KMS-11 (cell line): Measurements from ENCODE around the gene NDST4.

ENCODE experiments used
- H2AFZ ChIP-seq: fragments of 200-600 bp; sonication (generic); 2 replicates; pipeline ENCODE4 v1.6.1; 2016; ENCODE audit warnings: antibody characterized with exemption, mixed run types, low read depth
- H3K27ac ChIP-seq: fragments of 200-600 bp; sonication (generic); 2 replicates; pipeline ENCODE4 v1.6.1; 2016; ENCODE audit warnings: mild to moderate bottlenecking, mixed run types
- H3K27me3 ChIP-seq: fragments of 200-600 bp; sonication (generic); 2 replicates; pipeline ENCODE4 v1.6.1; 2017; ENCODE audit warnings: mild to moderate bottlenecking, low read depth, mixed run types, moderate library complexity; ENCODE audit not compliant: insufficient read depth
- H3K36me3 ChIP-seq: fragments of 200-600 bp; sonication (generic); 2 replicates; pipeline ENCODE4 v1.6.1; 2017; ENCODE audit warnings: mild to moderate bottlenecking, mixed run types; ENCODE audit not compliant: insufficient read depth
- H3K4me1 ChIP-seq: fragments of 200-600 bp; sonication (generic); 2 replicates; pipeline ENCODE4 v1.6.1; 2016; ENCODE audit warnings: mild to moderate bottlenecking, low read depth, mixed run types; ENCODE audit not compliant: poor library complexity, severe bottlenecking
- H3K4me2 ChIP-seq: fragments of 200-600 bp; sonication (generic); 2 replicates; pipeline ENCODE4 v1.7.0; 2016; ENCODE audit warnings: mild to moderate bottlenecking, mixed run types
- H3K4me3 ChIP-seq: fragments of 200-600 bp; sonication (generic); IDR thresholded peaks from 2 replicates; pipeline ENCODE4 v1.6.1; 2017; ENCODE audit warnings: low read depth, low read length, mixed read lengths; ENCODE audit not compliant: insufficient read depth
- H3K79me2 ChIP-seq: fragments of 200-600 bp; sonication (generic); 2 replicates; pipeline ENCODE4 v1.6.1; 2016; ENCODE audit warnings: low read depth, mixed run types; ENCODE audit not compliant: insufficient read depth
- H3K9ac ChIP-seq: fragments of 200-600 bp; sonication (generic); 2 replicates; pipeline ENCODE4 v1.6.1; 2016; ENCODE audit warnings: mild to moderate bottlenecking, mixed run types
- H4K20me1 ChIP-seq: fragments of 200-600 bp; sonication (generic); 2 replicates; pipeline ENCODE4 v1.6.1; 2016; ENCODE audit warnings: mild to moderate bottlenecking, mixed run types; ENCODE audit not compliant: insufficient read depth
- CTCF ChIP-seq: fragments of 200-600 bp; sonication (generic); conservative IDR thresholded peaks from 2 replicates; pipeline ENCODE4 v1.6.1; 2017; ENCODE audit warnings: low read depth, mild to moderate bottlenecking, antibody characterized with exemption, low read length, moderate library complexity, mixed read lengths

Gene NDST4

GRCh38 chr4:114964026-114964425, 149.4 kb downstream of the NDST4 start:
- Histone ChIP-seq H4K20me1 (no peaks in the 10 kb centered on the region), H3K79me2 (no peaks in the 10 kb centered on the region), H3K27ac (no peak overlapping the region), H3K4me3 (no peak overlapping the region), H3K4me1 (no peaks in the 10 kb centered on the region), H3K27me3 (no peaks in the 10 kb centered on the region), H2AFZ (no peak overlapping the region), H3K4me2 (no peak overlapping the region), H3K36me3 (no peaks in the 10 kb centered on the region), H3K9ac (no peak overlapping the region)
- TF ChIP-seq CTCF = no peak

GRCh38 chr4:114945616-114946015, 167.8 kb downstream of the NDST4 start:
- H3K27me3 ChIP-seq = no peaks in the 10 kb centered on the region
- no peak overlapping the region for H3K9ac ChIP-seq
- no peak overlapping the region for H3K4me2 ChIP-seq
- no peaks in the 10 kb centered on the region for H3K79me2 ChIP-seq
- H3K4me1 ChIP-seq = no peaks in the 10 kb centered on the region
- no peaks in the 10 kb centered on the region for H4K20me1 ChIP-seq
- TF ChIP-seq CTCF = no peak
- no peak overlapping the region for H2AFZ ChIP-seq
- no peak overlapping the region for H3K27ac ChIP-seq
- no peak overlapping the region for H3K4me3 ChIP-seq
- H3K36me3 ChIP-seq = no peaks in the 10 kb centered on the region

- Histone ChIP-seq H3K27me3 (no peaks in the 10 kb centered on the region), H4K20me1 (no peaks in the 10 kb centered on the region), H3K79me2 (no peaks in the 10 kb centered on the region), H3K4me1 (no peaks in the 10 kb centered on the region), H3K4me2 (no peak overlapping the region), H3K27ac (no peak overlapping the region), H3K4me3 (no peak overlapping the region), H3K9ac (no peak overlapping the region), H3K36me3 (no peaks in the 10 kb centered on the region), H2AFZ (no peak overlapping the region)
- TF ChIP-seq CTCF = no peak
Observed at GRCh38 chr4:114941503-114941902, 171.9 kb downstream of the NDST4 start.

GRCh38 chr4:114927881-114928280, 185.5 kb downstream of the NDST4 start:
- H3K4me1 ChIP-seq = no peaks in the 10 kb centered on the region
- no peak overlapping the region for H2AFZ ChIP-seq
- H3K4me3 ChIP-seq = no peak overlapping the region
- H3K27me3 ChIP-seq = no peaks in the 10 kb centered on the region
- no peaks in the 10 kb centered on the region; the same call in 1 of the 2 replicates for H4K20me1 ChIP-seq
- H3K79me2 ChIP-seq = no peaks in the 10 kb centered on the region
- H3K27ac ChIP-seq = no peak overlapping the region
- TF ChIP-seq CTCF = no peak
- no peaks in the 10 kb centered on the region for H3K36me3 ChIP-seq
- no peak overlapping the region for H3K4me2 ChIP-seq
- H3K9ac ChIP-seq = no peak overlapping the region

GRCh38 chr4:114926583-114926982, 186.8 kb downstream of the NDST4 start:
- TF ChIP-seq CTCF = no peak
- no peaks in the 10 kb centered on the region for H3K27me3 ChIP-seq
- no peak overlapping the region for H3K9ac ChIP-seq
- no peaks in the 10 kb centered on the region for H3K79me2 ChIP-seq
- H4K20me1 ChIP-seq = no peaks in the 10 kb centered on the region; the same call in 1 of the 2 replicates
- H3K36me3 ChIP-seq = no peaks in the 10 kb centered on the region
- H3K27ac ChIP-seq = no peak overlapping the region
- H3K4me1 ChIP-seq = no peaks in the 10 kb centered on the region
- H3K4me3 ChIP-seq = no peak overlapping the region
- no peak overlapping the region for H2AFZ ChIP-seq
- H3K4me2 ChIP-seq = no peak overlapping the region
